GM06990 (cell line): Measurements from ENCODE around the gene PRXL2A.
A peak's percentile ranks its signal among the peaks of the same experiment; 100 is the strongest.

Experiments
- DNase-seq: peaks from one replicate; pipeline ENCODE4 v3.0.0-alpha.2; 2011; ENCODE audit not compliant: insufficient read length; ENCODE audit errors: extremely low read depth
- H3K27me3 ChIP-seq: replicated peaks from 2 replicates; pipeline ENCODE4 v1.6.0; 2011; ENCODE audit warnings: low read length; ENCODE audit not compliant: control insufficient read depth, insufficient read depth
- H3K36me3 ChIP-seq: 2 replicates; pipeline ENCODE4 v1.5.1; 2011; ENCODE audit warnings: low read length; ENCODE audit not compliant: control insufficient read depth, insufficient read depth
- H3K4me3 ChIP-seq: replicated peaks from 2 replicates; pipeline ENCODE4 v1.5.1; 2011; ENCODE audit warnings: low read depth, mild to moderate bottlenecking, control low read depth, low read length
- CTCF ChIP-seq: IDR thresholded peaks from 2 replicates; pipeline ENCODE4 v1.5.1; 2011; ENCODE audit warnings: low read length, control low read depth, mild to moderate bottlenecking, inconsistent platforms; ENCODE audit not compliant: insufficient read depth, poor library complexity, severe bottlenecking

The PRXL2A gene

GRCh38 chr10:80406204-80406603, 2.1 kb upstream of the PRXL2A start:
- Histone ChIP-seq H3K4me3 (no peak overlapping the region), H3K36me3 (no peaks in the 10 kb centered on the region), H3K27me3 (no peaks in the 10 kb centered on the region)
- DNase-seq: no peak
- TF ChIP-seq CTCF: no peak

DNA sequence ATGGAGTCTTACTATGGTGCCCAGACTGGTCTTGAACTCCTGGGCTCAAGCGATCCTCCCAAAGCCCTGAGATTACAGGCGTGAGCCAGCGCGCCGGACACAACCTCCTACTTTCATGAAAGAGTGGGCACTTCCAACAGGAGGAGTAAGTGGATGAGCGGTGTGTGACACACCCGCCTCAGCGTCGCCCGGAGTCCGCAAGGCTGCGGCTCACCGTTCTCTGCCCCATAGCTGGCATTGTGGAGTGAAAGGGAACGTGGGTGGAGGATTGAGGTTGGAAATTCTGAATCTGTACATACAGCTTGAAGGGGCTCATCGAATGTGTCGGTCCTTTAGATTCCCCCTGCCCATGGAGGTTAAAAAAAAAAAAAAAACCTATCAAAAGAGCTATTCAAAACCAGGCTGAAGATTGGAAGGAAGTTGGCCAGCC, 524 bp upstream of the PRXL2A start:
- no peaks in the 10 kb centered on the region for H3K36me3 ChIP-seq
- TF ChIP-seq CTCF: no peak
- no peaks in the 10 kb centered on the region for H3K27me3 ChIP-seq
- peak overlapping the region; percentile 70 for H3K4me3 ChIP-seq
- DNase-seq: peak; percentile 26

- H3K36me3 ChIP-seq: no peaks in the 10 kb centered on the region
- TF ChIP-seq CTCF: no peak
- no peak for DNase-seq
- no peaks in the 10 kb centered on the region for H3K27me3 ChIP-seq
- H3K4me3 ChIP-seq: peak overlapping the region; percentile 70
These were observed 770 bp downstream of the PRXL2A start for GRCh38 chr10:80409121-80409520.

- Histone ChIP-seq H3K27me3 (no peaks in the 10 kb centered on the region), H3K36me3 (no peaks in the 10 kb centered on the region), H3K4me3 (no peak overlapping the region)
- TF ChIP-seq CTCF: no peak
- no peak for DNase-seq
These were observed 1.8 kb downstream of the PRXL2A start for GRCh38 chr10:80410122-80410521.

DNA sequence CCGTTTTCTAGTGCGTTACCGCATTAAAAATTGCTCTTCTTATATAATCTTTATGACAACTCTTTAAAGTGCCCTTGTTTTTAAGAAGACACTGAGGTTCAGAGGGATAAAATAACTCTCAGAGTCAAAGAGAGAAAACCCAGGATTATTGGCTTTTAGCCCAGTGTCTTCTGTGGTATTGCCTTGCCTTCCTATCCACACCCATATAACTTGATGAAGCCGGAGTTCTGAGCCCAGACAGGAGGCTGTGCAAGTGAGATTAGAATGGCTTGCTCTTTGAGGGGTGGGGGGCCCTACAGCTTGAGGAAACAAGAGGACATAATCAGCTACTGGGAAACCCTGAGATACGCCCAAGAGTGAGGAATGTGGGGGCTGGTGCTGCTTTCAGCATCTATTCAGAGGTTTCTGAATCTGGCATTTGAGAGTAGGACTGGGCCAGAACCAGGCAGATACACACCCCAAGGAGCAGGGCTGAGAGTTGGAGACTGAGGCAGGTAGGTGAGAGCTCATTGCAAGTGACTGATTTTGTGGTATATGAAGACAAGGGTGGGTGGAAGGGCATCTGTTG, 2.3 kb downstream of the PRXL2A start:
- H3K36me3 ChIP-seq: no peaks in the 10 kb centered on the region
- no peak for TF ChIP-seq CTCF
- H3K4me3 ChIP-seq: no peak overlapping the region
- no peak for DNase-seq
- H3K27me3 ChIP-seq: no peaks in the 10 kb centered on the region

GRCh38 chr10:80411267-80411668, 2.9 kb downstream of the PRXL2A start:
- Histone ChIP-seq H3K27me3 (no peaks in the 10 kb centered on the region), H3K36me3 (no peaks in the 10 kb centered on the region), H3K4me3 (no peak overlapping the region)
- no peak for TF ChIP-seq CTCF
- DNase-seq: no peak
